Type B pancreatic cell (in vitro differentiated cells): ENCODE data around the gene CEACAM4. TPM values are rescaled to one million over a fixed set of nuclear protein-coding genes. Genes with fewer than 3 reads are reported as not detected.

Experiments
- DNase-seq: peaks from one replicate; pipeline ENCODE4 v3.0.0; 2021; ENCODE audit warnings: mixed read lengths; ENCODE audit not compliant: unreplicated experiment; ENCODE audit errors: extremely low spot score
- H3K27ac Mint-ChIP-seq: 2 replicates; pipeline ENCODE4 v1.8.0; 2021; ENCODE audit warnings: mild to moderate bottlenecking, mixed read lengths
- H3K27me3 Mint-ChIP-seq: 2 replicates; pipeline ENCODE4 v1.8.0; 2021; ENCODE audit warnings: mixed read lengths
- H3K36me3 Mint-ChIP-seq: 2 replicates; pipeline ENCODE4 v1.8.0; 2021; ENCODE audit warnings: mixed read lengths
- H3K4me1 Mint-ChIP-seq: one replicate; pipeline ENCODE4 v1.8.0; 2021; ENCODE audit warnings: mixed read lengths; ENCODE audit not compliant: unreplicated experiment
- H3K4me3 Mint-ChIP-seq: 2 replicates; pipeline ENCODE4 v1.8.0; 2021; ENCODE audit warnings: mild to moderate bottlenecking, mixed read lengths
- H3K9me3 Mint-ChIP-seq: 2 replicates; pipeline ENCODE4 v1.8.0; 2021; ENCODE audit warnings: mixed read lengths
- CTCF ChIP-seq: fragments of 200-600 bp; sonication (generic); conservative IDR thresholded peaks from 2 replicates; pipeline ENCODE4 v1.5.0; 2021; ENCODE audit warnings: antibody characterized with exemption, mild to moderate bottlenecking
- total RNA-seq: library from RNA; stranded (reverse); gene quantifications from 2 replicates; pipeline ENCODE4 v1.2.1, GENCODE V29; 2021; ENCODE audit warnings: low replicate concordance

The CEACAM4 gene
- total RNA-seq, 1 donor from 2014 or later = not detected

GRCh38 chr19:41606215-41606837 lies 20.5 kb downstream of the CEACAM4 start:
- no peak for DNase-seq
- no peak for TF ChIP-seq CTCF
- Mint-ChIP-seq H3K4me3 (no peak overlapping the region), H3K27me3 (no peaks in the 10 kb centered on the region), H3K36me3 (no peaks in the 10 kb centered on the region), H3K27ac (no peak overlapping the region), H3K9me3 (no peaks in the 10 kb centered on the region), H3K4me1 (no peaks in the 10 kb centered on the region)

GRCh38 chr19:41604831-41605230 lies 22.0 kb downstream of the CEACAM4 start:
- H3K36me3 Mint-ChIP-seq = no peaks in the 10 kb centered on the region
- H3K4me1 Mint-ChIP-seq = no peaks in the 10 kb centered on the region
- H3K9me3 Mint-ChIP-seq = no peaks in the 10 kb centered on the region
- H3K4me3 Mint-ChIP-seq = no peak overlapping the region
- no peaks in the 10 kb centered on the region for H3K27me3 Mint-ChIP-seq
- no peak for TF ChIP-seq CTCF
- DNase-seq = no peak
- no peak overlapping the region for H3K27ac Mint-ChIP-seq

GRCh38 chr19:41601771-41602170 lies 25.1 kb downstream of the CEACAM4 start:
- TF ChIP-seq CTCF = no peak
- peaks cover 5% of the 10 kb centered on the region for H3K27me3 Mint-ChIP-seq
- no peaks in the 10 kb centered on the region for H3K4me1 Mint-ChIP-seq
- no peaks in the 10 kb centered on the region for H3K9me3 Mint-ChIP-seq
- H3K27ac Mint-ChIP-seq = no peak overlapping the region
- no peak overlapping the region for H3K4me3 Mint-ChIP-seq
- no peaks in the 10 kb centered on the region for H3K36me3 Mint-ChIP-seq
- no peak for DNase-seq

GRCh38 chr19:41599175-41599966 lies 27.5 kb downstream of the CEACAM4 start:
- Mint-ChIP-seq H3K4me3 (no peak overlapping the region), H3K36me3 (no peaks in the 10 kb centered on the region), H3K27ac (no peak overlapping the region), H3K4me1 (no peaks in the 10 kb centered on the region), H3K9me3 (no peaks in the 10 kb centered on the region), H3K27me3 (peaks cover 10% of the 10 kb centered on the region)
- no peak for TF ChIP-seq CTCF
- no peak for DNase-seq

GRCh38 chr19:41597600-41598041 lies 29.3 kb downstream of the CEACAM4 start:
- Mint-ChIP-seq H3K27ac (no peak overlapping the region), H3K4me1 (no peaks in the 10 kb centered on the region), H3K9me3 (no peaks in the 10 kb centered on the region), H3K27me3 (peaks cover 10% of the 10 kb centered on the region), H3K36me3 (no peaks in the 10 kb centered on the region), H3K4me3 (no peak overlapping the region)
- DNase-seq = no peak
- TF ChIP-seq CTCF = peak; percentile 88
